CD14-positive monocyte (primary cell): ENCODE data around the gene CYP19A1. TPM values are rescaled to one million over a fixed set of nuclear protein-coding genes. Genes with fewer than 3 reads are reported as not detected.

Experiments
- DNase-seq, 3 donors: peaks; one replicate each; pipeline ENCODE4 v3.0.0-alpha.2; 2011 to 2022
- H2AFZ ChIP-seq: 2 replicates; pipeline ENCODE4 v1.6.0; 2012; ENCODE audit warnings: mild to moderate bottlenecking, low read depth, low read length, inconsistent platforms; ENCODE audit not compliant: insufficient read depth, poor library complexity, severe bottlenecking
- H3K27ac ChIP-seq, 2 donors: 1 replicate in 1 of 2; 2 replicates in 1 of 2; pipeline ENCODE4 v1.5.1; 2012 to 2013; ENCODE audit warnings: low read length in 2 of 2, control low read depth in 1 of 2, inconsistent platforms in 1 of 2, low read depth in 1 of 2, mild to moderate bottlenecking in 1 of 2
- H3K27me3 ChIP-seq, 2 donors: one replicate each; pipeline versions ENCODE4 v1.6.0 to v1.6.1; 2011 to 2013; ENCODE audit warnings: low read length in 2 of 2; ENCODE audit not compliant: control insufficient read depth in 2 of 2, insufficient read depth in 2 of 2
- H3K36me3 ChIP-seq, 2 donors: replicated peaks in 1 of 2; 1 replicate in 1 of 2; 2 replicates in 1 of 2; pipeline versions ENCODE4 v1.5.1 to v1.6.1; 2012 to 2013; ENCODE audit warnings: low read length in 2 of 2, control low read depth in 1 of 2, inconsistent platforms in 1 of 2, mild to moderate bottlenecking in 1 of 2; ENCODE audit not compliant: insufficient read depth in 2 of 2, control insufficient read depth in 1 of 2
- H3K4me1 ChIP-seq, 2 donors: 1 replicate in 1 of 2; 2 replicates in 1 of 2; pipeline versions ENCODE4 v1.5.1 to v1.6.1; 2012 to 2013; ENCODE audit warnings: low read length in 2 of 2, control low read depth in 1 of 2, inconsistent platforms in 1 of 2, mild to moderate bottlenecking in 1 of 2, moderate library complexity in 1 of 2; ENCODE audit not compliant: insufficient read depth in 2 of 2, control insufficient read depth in 1 of 2
- H3K4me2 ChIP-seq: replicated peaks from 2 replicates; pipeline ENCODE3; 2012; ENCODE audit warnings: low read length, moderate library complexity, mild to moderate bottlenecking; ENCODE audit not compliant: poor library complexity, severe bottlenecking; ENCODE audit errors: extremely low read depth
- H3K4me3 ChIP-seq, 3 experiments: fragments of 200-600 bp in 1 of 3; sonication (generic) in 1 of 3; replicated peaks in 1 of 3; 1 replicate in 2 of 3; 2 replicates in 1 of 3; pipeline ENCODE4 v1.5.1; 2011 to 2013; ENCODE audit warnings: low read length in 3 of 3, mild to moderate bottlenecking in 3 of 3, control low read depth in 2 of 3, low read depth in 2 of 3, inconsistent platforms in 1 of 3, moderate library complexity in 1 of 3
- H3K79me2 ChIP-seq: 2 replicates; pipeline ENCODE4 v1.6.0; 2012; ENCODE audit warnings: mild to moderate bottlenecking, control low read depth, inconsistent platforms, low read length, moderate library complexity; ENCODE audit not compliant: insufficient read depth
- H3K9ac ChIP-seq: 2 replicates; pipeline ENCODE4 v1.6.0; 2017; ENCODE audit warnings: low read length, mild to moderate bottlenecking; ENCODE audit not compliant: insufficient read depth, poor library complexity, severe bottlenecking
- H3K9me3 ChIP-seq, 2 donors: replicated peaks in 1 of 2; 1 replicate in 1 of 2; 2 replicates in 1 of 2; pipeline versions ENCODE4 v1.5.1 to v1.6.1; 2012 to 2013; ENCODE audit warnings: low read length in 2 of 2, control low read depth in 1 of 2; ENCODE audit not compliant: control insufficient read depth in 1 of 2, insufficient read depth in 1 of 2
- H4K20me1 ChIP-seq: 2 replicates; pipeline ENCODE4 v1.6.0; 2012; ENCODE audit warnings: mild to moderate bottlenecking, low read length, control low read depth, moderate library complexity; ENCODE audit not compliant: insufficient read depth
- H3K27ac Mint-ChIP-seq, 7 donors: one replicate each; pipeline ENCODE4 v1.8.0; 2020; ENCODE audit warnings: mild to moderate bottlenecking in 7 of 7, mixed read lengths in 7 of 7, moderate library complexity in 6 of 7, inconsistent platforms in 2 of 7
- H3K27me3 Mint-ChIP-seq, 3 donors: one replicate each; pipeline ENCODE4 v1.8.0; 2021 to 2022; ENCODE audit warnings: low read depth in 3 of 3, mild to moderate bottlenecking in 3 of 3, mixed read lengths in 3 of 3, moderate library complexity in 3 of 3, inconsistent platforms in 1 of 3
- H3K36me3 Mint-ChIP-seq, 2 donors: one replicate each; pipeline ENCODE4 v1.8.0; 2020; ENCODE audit warnings: mixed read lengths in 2 of 2, inconsistent platforms in 1 of 2, mild to moderate bottlenecking in 1 of 2
- H3K4me1 Mint-ChIP-seq: one replicate; pipeline ENCODE4 v1.8.0; 2020; ENCODE audit warnings: mild to moderate bottlenecking, mixed read lengths
- H3K4me3 Mint-ChIP-seq, 2 donors: one replicate each; pipeline ENCODE4 v1.8.0; 2020; ENCODE audit warnings: mild to moderate bottlenecking in 2 of 2, mixed read lengths in 2 of 2, moderate library complexity in 1 of 2
- H3K9me3 Mint-ChIP-seq, 7 donors: one replicate each; pipeline ENCODE4 v1.8.0; 2020 to 2022; ENCODE audit warnings: mixed read lengths in 7 of 7, mild to moderate bottlenecking in 6 of 7, moderate library complexity in 6 of 7, inconsistent platforms in 2 of 7
- CTCF ChIP-seq: fragments of 200-600 bp; IDR thresholded peaks from one replicate; pipeline ENCODE4 v1.8.0; 2022; ENCODE audit warnings: antibody characterized with exemption, mild to moderate bottlenecking
- WGBS: methylation state at CpG from one replicate; pipeline ENCODE4 v1.1.5; 2013; ENCODE audit warnings: missing lambda C conversion rate; ENCODE audit not compliant: insufficient coverage; 5-methylcytosine and 5-hydroxymethylcytosine counted together
- intact Hi-C, 2 donors: fragments of 100-400 bp; cut with micrococcal nuclease; formaldehyde crosslinking; loops; one replicate each; pipeline versions ENCODE4 v1.15.0 to v1.15.1; 2023
- polyA plus RNA-seq, 3 donors: library from polyadenylated mRNA; depleted of rRNA in 1 of 3; unstranded in 2 of 3; stranded (reverse) in 1 of 3; fragments of 300-500 nt in 2 of 3; fragments of >200 nt in 1 of 3; fragmentation: Illumina TruSeq in 2 of 3; gene quantifications; 1 replicate in 2 of 3; 2 replicates in 1 of 3; pipeline ENCODE4 v1.2.3, GENCODE V29; 2012 to 2021

Gene CYP19A1
- polyA plus RNA-seq, 3 donors: not detected

- Mint-ChIP-seq H3K27ac (no peak overlapping the region), H3K9me3 (no peaks in the 10 kb centered on the region), H3K4me3 (no peak overlapping the region), H3K4me1 (peaks cover 2% of the 10 kb centered on the region), H3K36me3 (no peaks in the 10 kb centered on the region), H3K27me3 (peaks cover 0 to 2% (median 0%) of the 10 kb centered on the region in 3 donors)
- no peak overlapping the region for H2AFZ ChIP-seq
- H3K9me3 ChIP-seq: no peaks in the 10 kb centered on the region
- H3K9ac ChIP-seq: no peak overlapping the region
- H3K27me3 ChIP-seq: no peaks in the 10 kb centered on the region
- H3K4me2 ChIP-seq: no peak overlapping the region
- no peaks in the 10 kb centered on the region for H3K36me3 ChIP-seq
- intact Hi-C loops: no loop called here
- no peaks in the 10 kb centered on the region for H3K79me2 ChIP-seq
- H3K4me3 ChIP-seq: no peak overlapping the region
- no peaks in the 10 kb centered on the region for H4K20me1 ChIP-seq
- DNase-seq: no peak
- TF ChIP-seq CTCF: no peak
- H3K4me1 ChIP-seq: no peaks in the 10 kb centered on the region
- H3K27ac ChIP-seq: no peak overlapping the region
- WGBS: no CpG with 5 or more reads among the region's 1 CpG
These were observed 32.9 kb upstream of the CYP19A1 start for GRCh38 chr15:51371266-51371665.

GRCh38 chr15:51369451-51369761, 31.0 kb upstream of the CYP19A1 start:
- Histone ChIP-seq H3K4me2 (no peak overlapping the region), H3K79me2 (no peaks in the 10 kb centered on the region), H3K9me3 (no peaks in the 10 kb centered on the region), H3K4me3 (no peak overlapping the region), H3K27me3 (no peaks in the 10 kb centered on the region), H3K9ac (no peak overlapping the region), H3K4me1 (no peaks in the 10 kb centered on the region), H3K27ac (no peak overlapping the region), H2AFZ (no peak overlapping the region), H3K36me3 (no peaks in the 10 kb centered on the region), H4K20me1 (no peaks in the 10 kb centered on the region)
- H3K9me3 Mint-ChIP-seq: no peaks in the 10 kb centered on the region
- no peak for DNase-seq
- no peaks in the 10 kb centered on the region for H3K36me3 Mint-ChIP-seq
- peaks cover 3 to 4% (median 3%) of the 10 kb centered on the region in 3 donors for H3K27me3 Mint-ChIP-seq
- no CpG with 5 or more reads among the region's 1 CpG for WGBS
- TF ChIP-seq CTCF: no peak
- H3K4me3 Mint-ChIP-seq: no peak overlapping the region
- peaks cover 2% of the 10 kb centered on the region for H3K4me1 Mint-ChIP-seq
- no peak overlapping the region for H3K27ac Mint-ChIP-seq
- intact Hi-C loops: no loop called here
